Common myeloid progenitor, CD34-positive (primary cell): ENCODE results near the gene RBPJ.

Experiments used
- CTCF ChIA-PET: fragments of 350-600 bp; sonication (Branson Sonifier 250); formaldehyde crosslinking; loops from one replicate; lab custom pipeline; 2021; ENCODE audit warnings: antibody characterized with exemption; lab: Charles Lee
- POLR2A ChIA-PET: fragments of 350-600 bp; sonication (Branson Sonifier 250); formaldehyde crosslinking; loops from one replicate; lab custom pipeline; 2021; ENCODE audit warnings: antibody characterized with exemption; lab: Charles Lee
- DNase-seq, 3 donors: peaks; one replicate each; pipeline versions ENCODE4 v3.0.0 to v3.0.0-alpha.2; 2013
- H3K27ac ChIP-seq, 2 experiments: 1 replicate in 1 of 2; 2 replicates in 1 of 2; pipeline ENCODE4 v1.7.0; 2013; ENCODE audit warnings: inconsistent platforms in 2 of 2, low read length in 2 of 2, mild to moderate bottlenecking in 2 of 2, low read depth in 1 of 2, moderate library complexity in 1 of 2; ENCODE audit not compliant: severe bottlenecking in 2 of 2, insufficient read depth in 1 of 2, poor library complexity in 1 of 2
- H3K27me3 ChIP-seq, 5 experiments: replicated peaks in 2 of 5; 1 replicate in 3 of 5; 2 replicates in 2 of 5; pipeline versions ENCODE4 v1.6.1 to v1.7.0; 2013; ENCODE audit warnings: low read length in 4 of 5, mild to moderate bottlenecking in 2 of 5, moderate library complexity in 2 of 5, inconsistent platforms in 1 of 5; ENCODE audit not compliant: insufficient read depth in 5 of 5, control insufficient read depth in 4 of 5
- H3K36me3 ChIP-seq, 4 experiments: 1 replicate in 2 of 4; 2 replicates in 2 of 4; pipeline versions ENCODE4 v1.6.1 to v1.7.0; 2013; ENCODE audit warnings: low read length in 3 of 4, control low read depth in 1 of 4, mild to moderate bottlenecking in 1 of 4; ENCODE audit not compliant: control insufficient read depth in 4 of 4, insufficient read depth in 4 of 4
- H3K4me1 ChIP-seq, 4 experiments: 1 replicate in 3 of 4; 2 replicates in 1 of 4; pipeline versions ENCODE4 v1.6.1 to v1.7.1; 2013; ENCODE audit warnings: low read length in 3 of 4, mild to moderate bottlenecking in 3 of 4, control low read depth in 1 of 4, inconsistent platforms in 1 of 4, moderate library complexity in 1 of 4; ENCODE audit not compliant: control insufficient read depth in 4 of 4, insufficient read depth in 4 of 4; ENCODE audit errors: control extremely low read depth in 1 of 4
- H3K4me3 ChIP-seq, 7 experiments: 1 replicate in 4 of 7; 2 replicates in 3 of 7; pipeline versions ENCODE4 v1.5.1 to v1.7.0; 2013; ENCODE audit warnings: mild to moderate bottlenecking in 7 of 7, low read length in 6 of 7, moderate library complexity in 6 of 7, inconsistent platforms in 2 of 7, low read depth in 2 of 7, control low read depth in 1 of 7; ENCODE audit not compliant: insufficient read depth in 4 of 7, control insufficient read depth in 1 of 7; ENCODE audit errors: extremely low read depth in 1 of 7
- H3K9me3 ChIP-seq, 5 experiments: 1 replicate in 4 of 5; 2 replicates in 1 of 5; pipeline versions ENCODE4 v1.6.1 to v1.7.1; 2013; ENCODE audit warnings: low read length in 4 of 5, mild to moderate bottlenecking in 2 of 5, inconsistent platforms in 1 of 5, low read depth in 1 of 5, moderate library complexity in 1 of 5; ENCODE audit not compliant: control insufficient read depth in 4 of 5, insufficient read depth in 2 of 5; ENCODE audit errors: control extremely low read depth in 1 of 5
- WGBS: methylation state at CpG from one replicate; pipeline ENCODE4 v1.1.5; 2013; ENCODE audit not compliant: insufficient coverage; 5-methylcytosine and 5-hydroxymethylcytosine counted together

Gene RBPJ

DNA sequence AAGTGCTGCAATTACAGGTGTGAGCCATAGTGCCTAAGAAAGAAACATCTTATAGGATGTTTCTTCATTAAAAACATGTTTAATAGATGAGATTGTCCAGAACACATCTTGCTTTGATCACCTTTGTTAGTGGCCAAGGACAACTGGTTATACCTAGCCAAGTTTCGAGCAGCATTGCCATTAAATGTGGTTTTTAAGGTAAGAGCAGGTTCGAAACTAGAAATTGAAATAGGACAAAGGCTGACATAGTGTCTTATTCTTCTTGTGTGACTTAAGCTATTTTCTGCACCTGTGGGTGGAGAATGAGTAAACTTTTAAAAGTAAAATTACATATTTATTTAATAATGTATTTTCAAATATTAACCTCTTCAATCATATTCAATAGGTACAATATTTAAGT is 59.0 kb downstream of the RBPJ start:
- Histone ChIP-seq H3K4me3 (no peak overlapping the region), H3K36me3 (peaks cover 0 to 2% (median 1%) of the 10 kb centered on the region in 4 experiments), H3K9me3 (no peaks in the 10 kb centered on the region), H3K27ac (no peak overlapping the region), H3K27me3 (peaks cover 0 to 20% (median 8%) of the 10 kb centered on the region in 5 experiments), H3K4me1 (peaks cover 0 to 5% (median 3%) of the 10 kb centered on the region in 4 experiments)
- POLR2A ChIA-PET, result no interaction called here
- 100% methylated on average over 2 of the region's 2 CpGs for WGBS
- CTCF ChIA-PET, result interaction anchor here (1.2 kb wide), 1 partner anchor 50 kb away, joined by 3 read pairs; no protein-coding TSS in a partner anchor
- no peak for DNase-seq

DNA sequence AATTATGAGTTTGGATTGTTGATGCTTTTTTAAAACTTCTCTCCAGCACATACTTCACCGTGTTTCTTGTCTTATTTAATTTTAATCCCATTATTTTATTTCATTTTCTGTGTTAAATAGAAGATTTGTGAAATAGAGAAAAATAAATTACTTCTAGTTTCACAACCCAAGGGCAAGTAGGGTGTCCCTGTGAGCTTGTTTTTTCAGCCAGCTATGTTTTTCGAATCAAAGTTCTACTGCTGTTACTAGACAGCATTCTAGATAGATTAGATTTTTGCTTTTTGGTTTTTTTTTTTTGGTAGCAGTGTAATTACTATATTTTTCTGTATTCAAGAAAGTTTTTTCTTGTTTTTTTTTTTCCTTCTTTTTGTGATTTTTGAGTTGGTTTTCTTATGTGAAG is 59.9 kb downstream of the RBPJ start:
- POLR2A ChIA-PET, result no interaction called here
- WGBS, result no CpG with 5 or more reads among the region's 2 CpGs
- Histone ChIP-seq H3K9me3 (no peaks in the 10 kb centered on the region), H3K4me3 (no peak overlapping the region), H3K36me3 (peaks cover 0 to 2% (median 0%) of the 10 kb centered on the region in 4 experiments), H3K27ac (no peak overlapping the region), H3K27me3 (peaks cover 0 to 11% (median 4%) of the 10 kb centered on the region in 5 experiments), H3K4me1 (peaks cover 0 to 5% (median 3%) of the 10 kb centered on the region in 4 experiments)
- CTCF ChIA-PET, result interaction anchor here (1.2 kb wide), 1 partner anchor 51 kb away, joined by 3 read pairs; no protein-coding TSS in a partner anchor
- DNase-seq, result no peak

DNA sequence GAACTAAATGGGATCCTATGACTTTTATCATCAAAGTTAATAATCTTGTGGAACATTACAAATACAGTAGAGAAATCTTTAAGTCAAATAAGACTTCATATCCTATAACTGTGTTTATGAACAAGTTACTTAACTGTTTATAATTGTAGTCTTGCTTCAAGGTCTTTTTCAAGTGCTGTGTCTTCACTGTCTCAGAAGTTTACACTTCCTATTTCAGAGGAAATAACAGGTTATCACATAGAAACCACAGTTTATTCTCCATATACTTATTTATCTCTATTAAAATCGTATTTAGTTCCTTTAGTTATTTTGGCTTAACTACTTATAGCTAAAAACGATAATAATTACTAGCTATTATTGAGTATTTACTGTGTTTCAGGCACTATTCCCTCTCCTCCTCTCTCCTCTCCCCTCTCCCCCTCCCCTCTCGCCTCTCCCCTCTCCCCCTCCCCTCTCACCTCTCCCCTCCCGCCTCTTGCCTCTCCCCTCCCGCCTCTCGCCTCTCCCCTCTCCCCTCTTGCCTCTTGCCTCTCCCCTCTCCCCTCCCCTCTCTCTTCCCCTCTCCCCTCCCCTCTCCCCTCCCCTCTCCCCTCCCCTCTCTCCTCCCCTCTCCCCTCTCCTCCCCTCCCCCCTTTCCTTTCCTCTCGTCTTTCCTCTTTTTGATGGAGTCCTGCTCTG is 63.7 kb downstream of the RBPJ start:
- H3K27me3 ChIP-seq, result peaks cover 0 to 1% (median 0%) of the 10 kb centered on the region in 5 experiments
- H3K4me1 ChIP-seq, result peaks cover 0 to 3% (median 0%) of the 10 kb centered on the region in 4 experiments
- ChIA-PET POLR2A (no interaction called here), CTCF (interaction anchor here (1.0 kb wide), 1 partner anchor 53 kb away, joined by 3 read pairs; no protein-coding TSS in a partner anchor)
- peaks cover 2 to 18% (median 8%) of the 10 kb centered on the region in 4 experiments for H3K36me3 ChIP-seq
- H3K27ac ChIP-seq, result no peak overlapping the region
- no peak for DNase-seq
- no CpG with 5 or more reads among the region's 7 CpGs for WGBS
- H3K4me3 ChIP-seq, result no peak overlapping the region
- peaks cover under 1 to 10% (median 3%) of the 10 kb centered on the region in 5 experiments for H3K9me3 ChIP-seq

DNA sequence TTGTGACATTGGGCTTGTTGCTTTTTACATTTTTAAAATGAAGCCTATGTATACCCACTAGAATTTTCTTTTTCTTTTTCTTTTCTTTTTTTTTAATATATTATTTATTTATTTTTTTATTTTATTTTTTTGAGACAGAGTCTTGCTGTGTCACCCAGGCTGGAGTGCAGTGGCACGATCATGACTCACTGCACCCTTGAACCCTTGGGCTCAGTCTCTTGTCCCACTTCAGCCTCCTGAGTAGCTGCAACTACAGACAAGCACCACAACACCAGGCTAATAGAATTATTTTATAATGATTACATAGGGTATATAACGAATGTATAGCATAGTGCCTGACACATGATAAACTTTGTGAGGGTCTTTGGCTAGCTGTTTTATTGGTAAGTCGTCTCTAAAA is 64.9 kb downstream of the RBPJ start:
- DNase-seq, result no peak
- WGBS, result no CpG with 5 or more reads among the region's 3 CpGs
- H3K27ac ChIP-seq, result no peak overlapping the region
- CTCF ChIA-PET, result interaction anchor here (0.9 to 1.2 kb wide), 2 partner anchors 11 to 25 kb away, joined by 3 read pairs; no protein-coding TSS in a partner anchor
- H3K27me3 ChIP-seq, result no peaks in the 10 kb centered on the region
- H3K9me3 ChIP-seq, result peaks cover 2 to 10% (median 4%) of the 10 kb centered on the region in 5 experiments
- H3K4me3 ChIP-seq, result no peak overlapping the region
- peaks cover 0 to 3% (median 0%) of the 10 kb centered on the region in 4 experiments for H3K4me1 ChIP-seq
- H3K36me3 ChIP-seq, result peaks cover 2 to 24% (median 10%) of the 10 kb centered on the region in 4 experiments
- POLR2A ChIA-PET, result no interaction called here

DNA sequence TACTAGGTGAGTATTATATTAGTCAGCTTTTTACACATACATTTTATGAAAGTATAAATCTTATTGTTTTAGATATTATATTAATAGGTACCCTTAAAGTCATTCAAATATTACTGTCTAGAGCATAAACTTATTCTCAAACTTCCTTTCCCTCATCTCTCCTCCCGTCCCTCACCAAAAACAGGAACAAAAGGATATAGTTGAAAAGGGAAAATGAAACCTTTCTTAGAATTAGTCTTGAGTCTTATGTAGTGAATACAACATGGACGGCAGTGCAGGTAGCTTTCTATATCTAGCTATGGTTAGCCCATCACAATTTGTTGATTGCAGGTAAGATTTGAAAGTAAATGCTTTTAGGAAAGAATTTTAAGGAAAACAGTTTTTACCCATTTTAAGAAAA is 65.6 kb downstream of the RBPJ start:
- no peak overlapping the region for H3K4me3 ChIP-seq
- peaks cover 2 to 24% (median 10%) of the 10 kb centered on the region in 4 experiments for H3K36me3 ChIP-seq
- no CpG with 5 or more reads among the region's 2 CpGs for WGBS
- no peaks in the 10 kb centered on the region for H3K27me3 ChIP-seq
- POLR2A ChIA-PET, result no interaction called here
- CTCF ChIA-PET, result interaction anchor here (0.9 to 1.2 kb wide), 2 partner anchors 11 to 24 kb away, joined by 3 read pairs; no protein-coding TSS in a partner anchor
- DNase-seq, result no peak
- H3K27ac ChIP-seq, result no peak overlapping the region
- H3K4me1 ChIP-seq, result peaks cover 0 to 3% (median 0%) of the 10 kb centered on the region in 4 experiments
- peaks cover 2 to 10% (median 4%) of the 10 kb centered on the region in 5 experiments for H3K9me3 ChIP-seq

DNA sequence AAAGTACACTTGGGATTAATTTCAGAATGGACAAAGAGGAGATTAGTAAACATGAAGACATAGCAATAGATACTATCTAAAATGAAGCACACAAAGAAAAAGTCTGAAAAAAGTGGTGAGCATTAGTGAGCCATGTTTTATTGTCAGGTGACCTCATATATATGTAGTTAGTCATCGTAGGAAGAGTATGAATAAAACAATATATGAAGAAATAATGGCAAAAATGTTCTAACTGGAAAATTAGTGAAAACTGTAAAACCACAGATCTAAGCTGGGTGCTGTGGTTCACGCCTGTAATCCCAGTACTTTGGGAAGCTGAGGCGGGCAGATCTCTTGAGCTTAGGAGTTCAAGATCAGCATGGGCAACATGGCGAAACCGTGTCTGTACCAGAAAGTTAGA is 67.9 kb downstream of the RBPJ start:
- Histone ChIP-seq H3K4me1 (peaks cover 0 to 3% (median 0%) of the 10 kb centered on the region in 4 experiments), H3K4me3 (no peak overlapping the region), H3K27me3 (no peaks in the 10 kb centered on the region), H3K27ac (no peak overlapping the region), H3K36me3 (peaks cover 5 to 28% (median 11%) of the 10 kb centered on the region in 4 experiments), H3K9me3 (peaks cover 2 to 10% (median 4%) of the 10 kb centered on the region in 5 experiments)
- DNase-seq, result no peak
- CTCF ChIA-PET, result interaction anchor here (1.3 kb wide), 1 partner anchor 60 kb away, joined by 3 read pairs; no protein-coding TSS in a partner anchor
- POLR2A ChIA-PET, result interaction anchor here (0.6 kb wide), 1 partner anchor 297 kb away, joined by 3 read pairs; no protein-coding TSS in a partner anchor
- WGBS, result 100% methylated on average over 5 of the region's 5 CpGs

DNA sequence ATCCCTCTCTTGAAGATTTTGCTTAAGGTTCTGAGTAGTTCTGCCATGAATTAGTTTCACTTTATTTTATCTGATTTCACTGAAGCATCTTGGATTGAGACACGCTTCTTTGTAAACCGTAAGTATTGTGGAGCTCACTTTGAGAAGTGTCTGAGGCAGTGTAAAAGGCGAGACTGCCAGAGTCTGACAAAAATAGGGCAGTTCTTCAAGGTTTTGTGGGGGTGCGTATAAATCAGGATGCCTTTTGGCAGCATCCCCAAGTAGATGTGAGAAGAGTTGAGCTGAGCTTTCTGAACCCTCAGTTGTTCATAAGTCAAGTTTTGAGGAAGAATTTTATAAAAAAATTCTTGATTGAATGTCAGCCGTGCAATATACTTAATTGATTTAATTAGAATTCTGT is 76.3 kb downstream of the RBPJ start:
- ChIA-PET POLR2A (no interaction called here), CTCF (interaction anchor here (1.1 to 4.7 kb wide), 3 partner anchors 11 to 66 kb away, joined by 3 to 24 read pairs (median 5); no protein-coding TSS in a partner anchor)
- peaks cover 0 to 8% (median 4%) of the 10 kb centered on the region in 4 experiments for H3K36me3 ChIP-seq
- H3K4me1 ChIP-seq, result no peaks in the 10 kb centered on the region
- no peak for DNase-seq
- 98% methylated on average over 4 of the region's 5 CpGs for WGBS
- H3K27me3 ChIP-seq, result no peaks in the 10 kb centered on the region
- no peak overlapping the region for H3K27ac ChIP-seq
- H3K4me3 ChIP-seq, result no peak overlapping the region
- H3K9me3 ChIP-seq, result no peaks in the 10 kb centered on the region
